Activated CD4-positive, alpha-beta T cell treated with anti-CD3 and anti-CD28 coated beads, Interleukin-2, amount 50 U/mL, for 1 hour (primary cell): ENCODE data around the gene EXOSC5.
"Not testable (repeated sequence)": the region's sequence is repeated elsewhere in the genome, so short reads cannot be mapped to it uniquely, and the experiment has no call there.

Source experiments
- DNase-seq: peaks from one replicate; pipeline ENCODE4 v3.0.0-alpha.2; 2020

EXOSC5 gene

DNA sequence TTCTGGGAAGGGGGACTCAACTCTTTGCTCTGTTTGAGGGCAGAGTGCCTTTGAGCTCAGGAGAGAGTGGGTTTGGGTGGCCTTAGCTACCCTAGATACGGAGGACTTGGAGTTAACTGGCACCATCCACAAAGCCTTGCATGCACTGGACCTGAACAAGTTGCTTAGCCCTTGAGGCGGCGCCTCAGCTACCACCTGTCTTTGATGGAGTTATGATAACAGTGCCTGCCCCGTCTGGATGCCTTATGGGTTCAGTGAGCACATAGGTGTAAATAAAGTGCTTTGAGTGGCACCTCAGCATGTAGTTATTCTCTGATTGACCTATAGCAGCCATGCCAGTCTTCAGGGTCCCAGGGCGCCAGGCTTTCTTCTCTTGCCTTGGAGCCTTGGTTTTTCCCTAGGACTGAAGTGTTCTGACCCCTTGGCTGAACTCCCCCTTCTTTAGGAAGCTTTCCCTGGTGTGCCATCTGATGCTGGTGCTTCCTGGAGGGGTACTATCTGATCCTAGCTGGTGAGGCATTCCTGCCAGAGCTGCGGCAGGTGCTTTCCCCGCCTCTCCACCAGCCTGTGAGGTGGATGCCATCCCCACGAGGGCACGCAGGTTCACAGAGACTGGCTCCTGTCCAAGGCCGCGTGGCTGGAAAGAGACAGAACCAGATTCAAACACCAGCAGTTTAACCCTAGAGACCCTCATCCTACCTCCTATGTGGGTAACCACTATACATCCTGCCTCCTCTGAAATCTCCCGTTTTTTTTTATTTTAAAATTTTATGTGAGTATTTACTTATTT, 6.2 kb upstream of the EXOSC5 start:
- no peak for DNase-seq

DNA sequence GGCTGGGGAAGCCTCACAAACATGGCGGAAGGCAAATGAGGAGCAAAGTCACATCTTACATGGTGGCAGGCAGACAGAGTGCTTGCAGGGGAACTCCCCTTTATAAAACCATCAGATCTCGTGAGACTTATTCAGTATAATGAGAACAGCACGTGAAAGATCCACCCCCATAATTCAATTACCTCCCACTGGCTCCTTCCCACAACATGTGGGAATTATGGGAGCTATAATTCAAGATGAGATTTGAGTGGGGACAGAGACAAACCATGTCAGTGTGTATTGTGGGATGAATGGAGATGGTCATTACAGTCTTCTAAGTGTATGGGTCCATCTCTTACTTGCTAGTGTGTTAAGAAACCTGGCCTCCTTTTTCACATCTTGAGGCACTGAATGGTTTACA, 4.9 kb upstream of the EXOSC5 start:
- DNase-seq = no peak

DNA sequence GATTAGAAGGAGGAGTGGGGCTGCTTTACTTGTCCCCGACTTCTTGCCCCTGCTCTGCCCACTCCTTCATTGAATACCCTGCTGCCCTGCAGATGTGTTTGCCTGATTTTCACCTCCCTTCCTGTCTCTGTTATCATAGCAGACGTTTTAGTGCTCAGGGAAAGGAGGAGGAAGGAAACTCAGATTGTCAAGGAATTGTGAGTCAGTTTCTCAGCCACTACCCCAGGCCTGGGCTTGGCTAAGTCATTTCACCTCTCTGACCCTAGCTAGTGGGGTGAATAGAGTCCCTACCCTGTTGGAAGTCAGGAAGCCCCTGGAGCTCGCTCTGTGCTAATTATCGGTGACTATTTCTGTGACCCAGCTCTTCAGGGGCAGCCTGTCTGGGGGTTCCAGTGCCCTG, 4.3 kb upstream of the EXOSC5 start:
- no peak for DNase-seq

DNA sequence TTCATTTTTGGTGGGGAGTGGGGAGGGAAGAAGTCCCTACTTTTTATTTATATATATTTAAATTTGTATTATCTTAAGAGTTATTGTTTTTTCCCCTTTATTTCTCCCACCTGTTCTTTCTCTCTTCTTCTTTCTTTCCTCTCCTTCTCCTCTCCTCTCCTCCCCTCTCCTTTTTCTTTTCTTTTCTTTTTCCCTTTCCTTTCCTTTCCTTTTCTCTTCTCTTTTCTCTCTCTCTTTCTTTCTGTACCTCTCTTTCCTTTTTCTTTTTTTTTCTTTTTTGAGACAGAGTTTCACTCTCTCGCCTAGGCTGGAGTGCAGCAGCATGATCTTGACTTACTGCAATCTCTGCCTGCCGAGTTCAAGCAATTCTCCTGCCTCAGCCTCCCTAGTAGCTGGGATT, 2.4 kb upstream of the EXOSC5 start:
- DNase-seq = no peak

DNA sequence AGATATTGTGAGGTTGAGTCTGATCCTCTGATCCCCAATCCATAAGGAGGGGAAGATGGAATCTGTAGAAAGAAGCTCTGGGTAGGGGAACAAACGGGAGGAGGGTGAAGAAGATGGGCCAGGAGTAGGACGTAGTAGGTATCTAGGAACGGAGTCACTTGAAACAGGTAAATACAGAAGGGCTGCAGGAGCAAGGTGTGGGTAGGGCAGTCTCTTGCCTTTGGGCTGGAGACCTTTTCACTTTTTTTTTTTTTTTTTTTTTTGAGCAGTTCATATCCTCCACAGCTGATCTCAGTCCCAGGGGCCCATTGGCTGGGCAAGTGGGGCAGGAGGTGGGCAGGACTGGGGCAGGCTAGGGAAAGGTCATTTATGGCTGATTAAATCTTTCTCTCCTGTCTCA, 1.9 kb upstream of the EXOSC5 start:
- no peak for DNase-seq

DNA sequence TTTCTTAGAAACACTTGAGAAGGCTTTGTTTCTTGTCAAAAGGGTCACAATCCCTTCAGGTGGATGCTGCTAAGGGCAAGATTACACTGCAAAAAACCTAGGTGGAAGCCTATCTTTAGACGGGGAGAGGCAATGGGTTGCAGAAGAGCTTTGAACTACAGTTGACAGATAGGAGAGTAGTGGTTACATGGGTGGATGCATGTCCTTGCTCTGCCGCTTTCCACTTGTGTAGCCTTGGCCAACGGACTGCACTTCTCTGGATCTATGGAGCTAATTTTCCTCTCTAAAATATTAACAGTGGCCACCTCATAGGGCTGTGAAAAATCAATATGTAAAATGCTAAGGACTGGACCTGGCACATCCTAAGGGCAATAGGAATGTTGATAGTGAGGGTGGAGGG, 1.4 kb upstream of the EXOSC5 start:
- DNase-seq = no peak

DNA sequence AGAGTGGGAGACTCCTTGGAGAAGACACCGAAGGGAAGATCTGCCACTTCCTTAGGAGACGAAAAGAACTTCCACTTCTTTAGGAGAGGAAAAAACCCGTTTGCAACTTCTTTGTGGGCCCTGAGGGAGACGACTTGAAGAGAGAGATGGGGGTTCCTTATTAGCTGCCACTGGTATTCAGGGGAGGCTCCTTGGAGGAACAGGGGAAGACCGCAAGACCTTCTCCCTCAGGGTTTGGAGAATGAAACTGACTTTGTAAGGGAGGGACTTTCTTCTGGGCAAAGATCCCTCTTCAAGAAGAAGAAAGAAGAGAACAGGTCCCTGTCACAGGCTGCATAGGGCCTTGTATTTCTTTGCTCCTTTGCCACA, 875 bp upstream of the EXOSC5 start:
- DNase-seq = no peak

DNA sequence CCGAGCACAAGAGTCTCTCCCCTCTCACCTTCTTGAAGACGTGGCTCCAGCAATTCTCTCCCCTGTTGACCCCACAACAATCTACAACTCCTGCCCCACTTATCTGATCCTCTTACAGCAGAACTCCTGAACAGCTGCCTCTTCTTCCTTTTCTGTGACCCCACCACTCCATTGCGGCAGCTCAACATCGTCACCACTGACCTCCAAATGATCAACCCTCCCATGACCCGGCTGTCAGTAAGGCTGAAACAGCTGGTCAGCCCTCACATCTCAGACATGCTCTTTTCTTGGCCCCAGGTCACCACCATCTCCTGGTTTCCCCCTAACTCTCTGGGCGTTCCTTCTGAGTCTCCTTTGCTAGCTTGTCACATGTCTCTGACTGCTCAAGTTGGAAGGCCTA, 1.8 kb downstream of the EXOSC5 start:
- no peak for DNase-seq

DNA sequence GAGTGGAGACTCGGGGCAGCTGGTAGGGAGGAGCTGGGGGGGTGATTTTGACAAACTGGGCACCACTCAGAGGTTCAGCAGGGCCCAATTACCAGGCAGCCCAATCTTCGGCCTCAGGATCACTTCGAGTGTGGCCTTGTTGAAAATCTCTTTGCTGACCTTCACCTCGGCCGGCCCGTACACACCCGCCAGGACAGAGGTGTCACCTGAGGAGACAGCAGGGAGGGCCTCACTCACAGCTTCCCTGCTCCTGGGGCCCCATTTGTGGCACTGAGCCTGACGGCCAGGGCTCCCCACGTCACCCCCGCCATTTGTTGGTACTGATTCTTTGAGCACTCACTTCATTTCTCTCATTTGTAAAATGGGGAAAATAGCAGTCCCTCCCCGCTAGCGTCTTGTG, 4.4 kb downstream of the EXOSC5 start:
- no peak for DNase-seq

DNA sequence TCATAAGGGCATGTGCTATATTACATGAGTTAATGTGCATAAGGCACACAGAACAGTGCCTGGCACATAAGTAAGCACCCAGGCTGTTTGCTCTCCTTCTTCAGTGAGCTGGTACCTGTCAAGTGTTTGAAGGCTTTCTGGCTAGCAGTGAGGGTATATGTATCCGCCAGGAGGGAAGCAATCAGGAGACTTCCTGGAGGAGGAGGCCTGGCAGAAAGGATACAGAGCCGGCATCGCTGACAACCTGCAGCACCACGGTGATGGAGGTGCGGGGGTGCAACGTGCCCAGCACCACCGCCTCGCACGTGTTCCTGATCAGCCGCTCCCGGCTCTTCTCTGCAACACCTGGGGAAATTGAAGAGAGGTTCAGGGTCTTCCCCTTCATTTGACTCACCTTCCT, 5.5 kb downstream of the EXOSC5 start:
- no peak for DNase-seq

DNA sequence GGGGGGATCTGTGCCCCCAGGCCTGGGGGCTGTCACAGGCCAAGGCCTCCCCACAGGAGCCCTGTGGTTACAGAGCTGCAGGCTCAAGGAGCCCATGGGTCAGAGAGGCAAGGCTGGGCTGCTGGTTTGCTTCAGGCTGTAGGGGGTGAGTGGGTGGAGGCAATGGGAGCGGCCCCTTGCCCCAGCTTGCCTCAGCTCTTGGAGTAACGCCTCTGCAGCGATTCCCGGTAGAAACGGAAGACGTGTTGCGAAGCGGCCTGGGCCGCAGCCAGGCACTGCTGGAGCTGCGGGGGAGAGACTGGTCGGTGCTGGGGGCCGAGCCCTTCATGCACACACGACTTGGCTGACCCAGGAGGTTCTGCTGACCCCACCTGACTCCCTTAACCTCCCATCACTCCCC, 10.7 kb downstream of the EXOSC5 start:
- no peak for DNase-seq

DNA sequence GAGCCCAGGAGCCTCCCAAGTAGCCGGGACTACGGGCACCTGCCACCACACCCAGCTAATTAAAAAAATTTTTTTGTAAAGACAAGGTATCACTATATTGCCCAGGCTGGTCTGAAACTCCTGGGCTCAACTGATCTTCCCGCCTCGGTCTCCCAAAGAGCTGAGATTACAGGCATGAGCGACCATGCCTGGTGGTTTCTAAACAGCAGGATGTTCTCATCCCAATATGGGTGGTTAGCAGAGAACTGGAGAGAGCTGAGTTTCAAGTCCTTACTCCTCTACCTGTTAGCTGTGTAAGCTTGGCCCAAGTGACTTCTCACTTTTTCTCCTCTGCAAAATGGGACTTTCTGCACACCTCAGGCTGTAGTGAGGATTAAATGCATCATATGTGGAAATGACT, 12.8 kb downstream of the EXOSC5 start:
- no peak for DNase-seq

DNA sequence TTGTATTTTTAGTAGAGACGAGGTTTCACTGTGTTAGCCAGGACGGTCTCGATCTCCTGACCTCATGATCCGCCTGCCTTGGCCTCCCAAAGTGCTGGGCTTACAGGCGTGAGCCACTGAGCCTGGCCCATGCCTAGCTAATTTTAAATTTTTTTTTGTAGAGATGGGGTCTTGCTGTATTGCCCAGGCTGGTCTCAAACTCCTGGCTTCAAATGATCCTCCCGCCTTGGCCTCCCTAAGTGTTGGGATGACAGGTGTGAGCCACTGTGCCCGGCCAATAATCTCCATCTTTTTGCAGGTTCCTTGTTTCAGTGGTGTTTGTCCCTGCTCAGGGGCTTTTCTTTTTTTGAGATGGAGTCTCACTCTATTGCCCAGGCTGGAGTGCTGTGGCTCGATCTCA, 15.6 kb downstream of the EXOSC5 start:
- DNase-seq = not testable (repeated sequence)

DNA sequence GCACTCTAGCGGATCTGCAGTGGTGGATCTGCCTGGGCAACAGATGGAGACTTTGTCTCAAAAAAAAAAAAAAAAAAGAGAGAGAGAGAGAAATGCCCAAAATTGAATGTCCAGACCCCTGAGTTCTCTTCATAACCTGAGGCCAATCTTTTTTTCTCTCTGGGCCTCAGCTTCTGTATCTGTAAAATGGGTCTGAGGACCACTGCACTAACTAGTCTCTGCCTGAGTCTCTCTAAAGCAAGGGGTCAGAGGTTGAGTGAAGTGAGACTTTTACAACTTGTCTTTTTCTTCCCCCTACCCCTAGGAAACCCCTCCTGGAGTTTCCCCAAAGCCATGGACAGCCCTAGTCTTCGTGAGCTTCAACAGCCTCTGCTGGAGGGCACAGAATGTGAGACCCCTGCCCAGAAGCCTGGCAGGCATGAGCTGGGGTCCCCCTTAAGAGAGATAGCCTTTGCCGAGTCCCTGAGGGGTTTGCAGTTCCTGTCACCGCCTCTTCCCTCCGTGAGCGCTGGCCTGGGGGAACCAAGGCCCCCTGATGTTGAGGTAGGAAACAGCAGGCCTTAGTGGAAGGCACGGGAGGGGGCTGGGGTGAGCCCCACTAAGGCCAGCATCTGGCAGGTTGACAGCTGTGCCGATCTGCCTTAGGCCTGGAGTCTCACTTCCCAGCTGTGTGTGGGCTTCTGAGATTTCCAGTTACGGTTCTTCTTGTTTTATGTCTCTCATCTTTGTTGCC, 19.0 kb downstream of the EXOSC5 start:
- no peak for DNase-seq

DNA sequence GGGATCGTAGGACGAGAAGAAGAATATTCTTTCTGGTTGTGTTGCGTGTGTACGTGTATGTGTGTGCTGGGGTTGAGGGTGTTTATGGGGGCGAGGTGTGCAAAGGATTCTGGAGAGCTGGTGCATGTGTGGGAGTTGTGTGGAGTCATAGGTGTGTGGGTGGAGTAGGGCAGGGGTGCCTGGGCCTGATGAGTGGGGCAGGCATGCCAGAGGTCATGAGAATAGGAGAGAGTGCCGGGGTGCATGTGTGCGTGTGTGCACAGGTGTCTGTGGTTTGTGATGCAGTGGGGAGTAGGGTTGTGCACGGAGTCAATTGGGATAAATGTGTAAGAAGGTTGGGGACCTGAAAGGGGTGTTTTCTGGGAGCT, 20.2 kb downstream of the EXOSC5 start:
- no peak for DNase-seq

DNA sequence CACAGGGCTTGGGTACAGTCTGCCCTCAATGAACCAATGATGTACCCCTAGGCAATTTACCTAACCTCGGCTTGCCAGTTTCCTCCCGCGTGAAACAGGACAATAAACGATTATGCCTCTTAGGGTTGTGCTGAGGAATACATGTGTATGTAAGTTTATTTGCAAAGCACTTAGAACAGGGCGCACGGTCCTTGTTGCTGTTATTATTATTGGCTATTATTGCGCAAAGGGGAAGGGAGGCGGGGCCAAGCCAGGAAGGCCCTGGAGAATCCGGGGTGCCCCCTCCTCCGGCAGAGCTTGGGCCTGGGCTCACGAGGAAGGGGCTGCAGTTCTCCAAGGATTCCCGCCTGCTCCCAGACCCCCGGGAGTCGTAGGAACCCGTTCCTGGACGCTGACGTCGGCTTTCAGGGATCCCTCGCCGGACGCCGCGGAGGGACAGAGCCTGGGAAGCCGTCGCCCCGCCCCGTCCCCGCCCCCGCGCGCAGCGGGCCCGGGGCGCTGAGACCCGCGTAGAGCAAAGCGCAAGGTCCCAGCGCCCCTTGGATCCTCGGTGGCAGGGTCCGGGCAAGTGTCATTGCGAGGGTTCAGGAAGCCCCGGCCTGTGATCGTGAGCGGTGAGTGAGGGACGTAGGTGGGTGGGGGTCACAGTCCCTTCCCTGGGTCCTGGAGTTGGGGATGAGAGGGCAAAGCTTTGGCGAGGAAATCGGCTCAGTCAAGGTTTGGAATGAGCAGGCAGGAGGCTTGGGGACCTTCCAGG, 20.7 kb downstream of the EXOSC5 start, which contains the start of gene TMEM91:
TSS of gene TMEM91 (plus strand) at position 293 of the 757 bp plus-strand sequence. CDS start 1,777 bp downstream, outside the sequence.
- DNase-seq = no peak

DNA sequence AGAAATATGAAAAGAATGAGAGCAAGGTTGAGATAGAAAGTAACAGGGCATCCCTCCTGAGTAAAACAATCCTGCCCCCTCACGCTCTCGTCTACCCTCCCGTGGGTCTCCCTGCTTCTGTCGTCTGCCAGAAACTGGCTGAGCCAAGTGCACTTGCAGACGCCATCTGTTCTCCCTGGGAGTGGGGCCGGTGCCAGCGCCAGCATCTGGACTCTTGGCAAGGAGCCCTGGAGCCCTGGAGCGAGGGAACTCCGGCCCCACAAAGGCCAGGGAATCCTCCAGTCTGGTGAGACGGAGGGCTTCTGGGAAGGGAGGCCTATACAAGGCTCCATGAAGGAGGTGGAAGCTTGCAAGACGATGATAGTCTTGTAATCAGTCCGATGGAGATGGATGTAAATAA, 23.2 kb downstream of the EXOSC5 start:
- no peak for DNase-seq

DNA sequence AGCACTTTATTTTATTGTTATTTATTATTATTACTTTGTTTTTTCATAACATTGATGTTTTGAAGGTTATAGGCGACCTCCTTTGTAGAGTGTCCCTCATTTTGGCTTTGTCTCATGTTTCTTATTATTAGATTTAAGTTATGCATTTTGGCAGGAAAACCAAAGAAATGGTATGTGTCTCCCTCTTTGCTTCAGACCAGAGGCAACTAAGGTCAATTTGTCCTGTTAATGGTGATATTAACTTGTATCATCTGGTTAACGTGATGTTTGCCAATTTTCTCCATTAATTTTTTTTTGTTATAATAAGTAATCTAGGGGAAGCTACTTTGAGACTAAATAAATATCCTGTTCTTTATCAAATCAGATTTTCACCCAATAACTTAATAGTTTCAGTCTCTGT, 24.7 kb downstream of the EXOSC5 start:
- no peak for DNase-seq

DNA sequence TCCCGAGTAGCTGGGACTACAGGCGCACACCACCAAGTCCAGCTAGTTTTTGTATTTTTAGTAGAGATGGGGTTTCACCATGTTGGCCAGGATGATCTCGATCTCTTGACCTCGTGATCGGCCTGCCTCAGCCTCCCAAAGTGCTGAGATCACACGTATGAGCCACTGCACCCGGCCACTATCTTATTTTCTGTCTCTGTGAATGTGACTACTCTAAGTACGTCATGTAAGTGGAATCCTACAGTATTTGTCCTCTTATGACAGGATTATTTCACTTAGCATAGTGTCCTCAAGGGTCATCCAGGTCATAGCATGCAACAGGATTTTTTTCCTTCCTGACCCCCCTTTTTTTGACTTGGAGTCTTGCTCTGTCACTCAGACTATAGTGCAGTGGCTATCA, 25.6 kb downstream of the EXOSC5 start:
- DNase-seq = no peak

DNA sequence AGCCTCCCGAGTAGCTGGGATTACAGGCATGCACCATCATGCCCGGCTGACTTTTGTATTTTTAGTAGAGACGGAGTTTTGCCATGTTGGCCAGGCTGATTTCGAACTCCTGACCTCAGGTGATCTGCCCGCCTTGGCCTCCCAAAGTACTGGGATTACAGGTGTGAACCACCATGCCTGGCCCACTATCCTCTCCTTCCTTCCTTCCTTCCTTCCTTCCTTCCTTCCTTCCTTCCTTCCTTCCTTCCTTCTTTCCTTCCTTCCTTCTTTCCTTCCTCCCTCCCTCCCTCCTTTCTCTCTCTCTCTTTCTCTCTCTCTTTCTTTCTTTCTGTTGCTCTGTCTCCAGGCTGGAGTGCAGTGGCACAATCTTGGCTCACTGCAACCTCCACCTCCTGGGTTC, 26.0 kb downstream of the EXOSC5 start:
- not testable (repeated sequence) for DNase-seq

DNA sequence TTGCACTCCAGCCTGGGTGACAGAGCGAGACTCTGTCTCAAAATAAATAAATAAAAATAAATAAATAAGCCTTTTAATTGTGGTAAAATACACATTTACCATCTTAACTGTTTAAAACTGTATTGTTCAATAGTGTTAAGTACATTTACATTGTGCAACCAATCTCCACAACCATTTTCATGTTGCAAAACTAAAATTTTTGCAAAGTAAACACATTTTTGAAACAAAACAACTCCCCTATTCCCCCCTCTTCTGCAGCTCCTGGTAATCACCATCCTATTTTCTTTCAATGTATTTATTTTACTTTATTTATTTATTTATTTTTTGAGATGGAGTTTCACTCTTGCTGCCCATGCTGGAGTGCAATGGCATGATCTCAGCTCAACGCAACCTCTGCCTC, 27.4 kb downstream of the EXOSC5 start:
- no peak for DNase-seq

DNA sequence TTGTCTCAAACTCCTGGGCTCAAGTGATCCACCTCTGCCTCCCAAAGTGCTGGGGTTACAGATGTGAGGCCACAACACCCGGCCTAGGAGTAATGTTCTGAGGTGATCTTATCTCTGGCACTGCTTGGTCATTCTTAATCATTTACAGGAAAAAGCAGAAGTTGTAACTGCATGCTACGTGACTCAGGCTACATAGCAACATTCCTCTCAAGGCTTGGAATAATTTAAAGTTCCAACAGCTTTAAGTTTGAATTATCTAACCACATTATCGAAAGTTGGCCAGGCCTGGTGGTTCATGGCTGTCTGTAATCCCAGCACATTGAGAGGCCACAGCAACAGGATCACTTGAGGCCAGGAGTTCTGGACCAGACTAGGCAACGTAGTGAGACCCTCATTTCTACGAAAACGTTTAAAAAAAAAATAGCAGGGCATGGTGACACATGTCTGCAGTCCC, 29.3 kb downstream of the EXOSC5 start:
- no peak for DNase-seq

DNA sequence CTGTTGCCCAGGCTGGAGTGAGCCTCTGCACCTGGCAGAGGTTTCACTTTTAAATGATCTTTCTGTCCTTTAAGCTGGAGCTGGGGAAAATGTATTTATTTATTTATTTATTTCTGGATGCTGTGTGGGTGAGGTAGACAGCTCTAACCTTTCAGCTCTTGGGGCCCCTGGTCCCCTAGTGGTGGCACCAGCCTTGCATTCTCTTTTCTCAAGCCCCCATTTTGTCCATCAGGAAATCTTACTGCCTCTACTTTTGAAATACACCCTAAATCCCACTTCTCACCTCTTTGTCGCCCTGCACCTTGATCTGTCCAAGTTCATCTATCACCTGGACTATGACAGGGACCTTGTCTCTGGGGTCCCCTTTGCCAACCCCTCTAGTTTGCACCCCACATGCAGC, 31.1 kb downstream of the EXOSC5 start:
- no peak for DNase-seq
